Panc1 (cell line): ENCODE data around the gene GANAB. TPM values are rescaled to one million over a fixed set of nuclear protein-coding genes. Genes with fewer than 3 reads are reported as not detected.

Experiments
- ATAC-seq: fragments of 200-7000 bp; cut with Tn5 transposase; 2 replicates; pipeline ENCODE4 v1.9.1; 2020; ENCODE audit warnings: mild to moderate bottlenecking, moderate library complexity
- BruUV-seq: library from RNA; stranded (reverse); fragments of 400-500 nt; replicated peaks from 2 replicates; lab custom pipeline; 2021; lab: Mats Ljungman, UMichigan
- CTCF ChIA-PET: fragments of 300-600 bp; sonication (Branson Sonifier 250); formaldehyde crosslinking; loops from one replicate; lab custom pipeline; 2022; ENCODE audit warnings: antibody characterized with exemption; lab: Charles Lee
- POLR2A ChIA-PET: fragments of 300-600 bp; sonication (Branson Sonifier 250); formaldehyde crosslinking; loops from one replicate; lab custom pipeline; 2022; ENCODE audit warnings: antibody characterized with exemption; lab: Charles Lee
- DNase-seq: peaks from one replicate; pipeline ENCODE4 v3.0.0-alpha.2; 2010; ENCODE audit warnings: low read depth, low spot score
- H3K27ac ChIP-seq: 2 replicates; pipeline ENCODE4 v1.5.1; 2011; ENCODE audit warnings: mild to moderate bottlenecking, low read length, inconsistent platforms
- H3K27me3 ChIP-seq: fragments of 200-500 bp; sonication (Bioruptor generic); 2 replicates; pipeline ENCODE4 v1.6.0; 2014; ENCODE audit warnings: low read length, inconsistent platforms; ENCODE audit not compliant: control insufficient read depth, insufficient read depth
- H3K36me3 ChIP-seq: fragments of 200-500 bp; sonication (Bioruptor generic); 2 replicates; pipeline ENCODE4 v1.5.1; 2014; ENCODE audit warnings: inconsistent platforms, mild to moderate bottlenecking, low read length, moderate library complexity; ENCODE audit not compliant: control insufficient read depth, insufficient read depth
- H3K4me1 ChIP-seq: 2 replicates; pipeline ENCODE4 v1.5.1; 2011; ENCODE audit warnings: inconsistent platforms, mild to moderate bottlenecking, low read length, moderate library complexity; ENCODE audit not compliant: control insufficient read depth, insufficient read depth
- H3K4me3 ChIP-seq, 2 experiments: 2 replicates each; pipeline ENCODE4 v1.5.1; 2011 to 2012; ENCODE audit warnings: low read depth in 2 of 2, low read length in 2 of 2, mild to moderate bottlenecking in 2 of 2, inconsistent platforms in 1 of 2, moderate library complexity in 1 of 2
- H3K9me3 ChIP-seq: fragments of 200-500 bp; sonication (Bioruptor generic); 2 replicates; pipeline ENCODE4 v1.5.1; 2014; ENCODE audit warnings: low read depth, mild to moderate bottlenecking, inconsistent platforms, low read length, moderate library complexity; ENCODE audit not compliant: control insufficient read depth, insufficient read depth
- CTCF ChIP-seq: fragments of 450-650 bp; IDR thresholded peaks from 2 replicates; pipeline ENCODE4 v1.5.1; 2017; ENCODE audit warnings: mild to moderate bottlenecking
- POLR2AphosphoS5 ChIP-seq: IDR thresholded peaks from 2 replicates; pipeline ENCODE4 v1.6.1; 2012; ENCODE audit warnings: mild to moderate bottlenecking, low read depth, low read length, moderate library complexity
- REST ChIP-seq, 2 experiments: IDR thresholded peaks; 2 replicates each; pipeline ENCODE4 v1.6.1; 2011 to 2012; ENCODE audit warnings: low read depth in 2 of 2, control low read depth in 1 of 2, low read length in 1 of 2, mild to moderate bottlenecking in 1 of 2, moderate library complexity in 1 of 2; ENCODE audit not compliant: insufficient read depth in 1 of 2
- SIN3A ChIP-seq: IDR thresholded peaks from 2 replicates; pipeline ENCODE4 v1.6.1; 2012; ENCODE audit warnings: low read depth, mild to moderate bottlenecking, low read length, moderate library complexity, borderline replicate concordance; ENCODE audit not compliant: insufficient read depth
- TCF7L2 ChIP-seq: IDR thresholded peaks from 2 replicates; pipeline ENCODE4 v1.6.1; 2011; ENCODE audit warnings: mild to moderate bottlenecking, low read depth, low read length, inconsistent platforms
- in situ Hi-C: cut with HindIII; loops from 2 replicates; pipeline ENCODE4 v1.10.0; 2016; ENCODE audit warnings: low sequenced_read_pairs, low pct_unique_long_range_greater_than_20kb
- intact Hi-C: fragments of 100-400 bp; cut with micrococcal nuclease; formaldehyde crosslinking; loops from one replicate; pipeline ENCODE4 v1.10.0; 2022; ENCODE audit not compliant: unreplicated experiment
- total RNA-seq: library from RNA; stranded (reverse); gene quantifications from one replicate; pipeline ENCODE4 v1.2.1, GENCODE V29; 2021; ENCODE audit not compliant: unreplicated experiment

Gene GANAB
- total RNA-seq, 1 experiment from 2014 or later = 415 TPM

- POLR2A ChIA-PET = interaction anchor here (0.6 to 1.7 kb wide), 7 partner anchors 9 to 151 kb away, joined by 3 to 20 read pairs (median 7); partner anchors contain the start of genes AHNAK, C11orf98, CSKMT and EEF1G
- ATAC-seq = no peak; the same call in 1 of the 2 replicates
- TSS peak; percentile 99 for BruUV-seq
Observed at GRCh38 chr11:62592146-62592815, 54.1 kb downstream of the GANAB start.

GRCh38 chr11:62591448-62592145 is 54.8 kb downstream of the GANAB start, which contains the start of gene TUT1:
Gene TUT1 (minus strand): TSS chr11:62591523. CDS start chr11:62591485, 38 bp downstream.
- DNase-seq (peak; percentile 95), ATAC-seq (peak; percentile 94)
- Histone ChIP-seq H3K4me3 (peak within 1 kb of the TSS; percentile 74 to 86), H3K9me3 (no peaks in the 10 kb centered on the region), H3K4me1 (peaks cover 24% of the 10 kb centered on the region), H3K36me3 (peaks cover 14% of the 10 kb centered on the region), H3K27me3 (no peaks in the 10 kb centered on the region), H3K27ac (peak within 1 kb of the TSS; percentile 97)
- intact Hi-C loops (no loop called here), in situ Hi-C loops (no loop called here)
- BruUV-seq = no TSS peak
- ChIA-PET CTCF (interaction anchor here (0.6 to 1.0 kb wide), 3 partner anchors 18 to 51 kb away, joined by 3 to 4 read pairs (median 3); partner anchors contain the start of gene EEF1G), POLR2A (interaction anchor here (0.5 to 1.7 kb wide), 12 partner anchors 10 to 960 kb away, joined by 3 to 20 read pairs (median 4); partner anchors contain the start of genes AHNAK, C11orf98, CSKMT and EEF1G)
- TF ChIP-seq SIN3A = no peak; the same call in none of the 2 replicates
- peak; percentile 84 for TF ChIP-seq TCF7L2
- TF ChIP-seq POLR2AphosphoS5 = peak; percentile 98
- TF ChIP-seq CTCF = no peak
- peak; percentile 80 to 85; a peak in 3 of 4 replicates for TF ChIP-seq REST (IDR thresholded peaks at IDR 0.05; ENCODE audit: insufficient read depth in 1 of 2, low read depth in 2 of 2, low read length in 1 of 2)

More at GRCh38 chr11:62592146-62592815, 54.1 kb downstream of the GANAB start:
- no peak for DNase-seq
- in situ Hi-C loops (no loop called here), intact Hi-C loops (no loop called here)
- no peaks in the 10 kb centered on the region for H3K9me3 ChIP-seq
- H3K36me3 ChIP-seq = peaks cover 14% of the 10 kb centered on the region
- TF ChIP-seq REST (IDR thresholded peaks at IDR 0.05; ENCODE audit: insufficient read depth in 1 of 2, low read depth in 2 of 2, low read length in 1 of 2) (no peak), POLR2AphosphoS5 (peak; percentile 55; the same call in 1 of the 2 replicates)
- H3K27ac ChIP-seq = peak overlapping the region; percentile 91
- H3K4me1 ChIP-seq = peaks cover 24% of the 10 kb centered on the region
- CTCF ChIA-PET = interaction anchor here (0.6 kb wide), 1 partner anchor 185 kb away, joined by 3 read pairs; no protein-coding TSS in a partner anchor
- H3K4me3 ChIP-seq = peak overlapping the region; percentile 74 to 86
- no peaks in the 10 kb centered on the region for H3K27me3 ChIP-seq
